Activated naive CD8-positive, alpha-beta T cell treated with anti-CD3 and anti-CD28 coated beads, Interleukin-2, amount 50 U/mL, for 24 hours (primary cell): ENCODE measurements around the gene SNCB.
"Not testable (repeated sequence)": the region's sequence is repeated elsewhere in the genome, so short reads cannot be mapped to it uniquely, and the experiment has no call there.

ENCODE experiments used
- ATAC-seq: fragments of 150-1000 bp; cut with Tn5 transposase; one replicate; pipeline ENCODE4 v1.10.0; 2021
- DNase-seq: peaks from one replicate; pipeline ENCODE4 v3.0.0; 2021
- H3K27ac Mint-ChIP-seq: one replicate; pipeline ENCODE4 v1.8.0; 2021; ENCODE audit warnings: mild to moderate bottlenecking, mixed read lengths
- H3K27me3 Mint-ChIP-seq: one replicate; pipeline ENCODE4 v1.8.0; 2021; ENCODE audit warnings: mixed read lengths
- H3K36me3 Mint-ChIP-seq: one replicate; pipeline ENCODE4 v1.8.0; 2021; ENCODE audit warnings: low read depth, mixed read lengths
- H3K4me1 Mint-ChIP-seq: one replicate; pipeline ENCODE4 v1.8.0; 2021; ENCODE audit warnings: mixed read lengths
- H3K4me3 Mint-ChIP-seq: one replicate; pipeline ENCODE4 v1.8.0; 2021; ENCODE audit warnings: mild to moderate bottlenecking, moderate library complexity, mixed read lengths
- H3K9me3 Mint-ChIP-seq: one replicate; pipeline ENCODE4 v1.8.0; 2021; ENCODE audit warnings: mixed read lengths

The SNCB gene

GRCh38 chr5:176595386-176595943 lies 34.9 kb downstream of the SNCB start:
- H3K9me3 Mint-ChIP-seq: no peaks in the 10 kb centered on the region
- H3K4me3 Mint-ChIP-seq: no peak overlapping the region
- peaks cover 8% of the 10 kb centered on the region for H3K4me1 Mint-ChIP-seq
- H3K36me3 Mint-ChIP-seq: peaks cover 2% of the 10 kb centered on the region
- DNase-seq (no peak), ATAC-seq (no peak)
- H3K27me3 Mint-ChIP-seq: peaks cover 11% of the 10 kb centered on the region
- no peak overlapping the region for H3K27ac Mint-ChIP-seq

GRCh38 chr5:176594554-176594953 lies 35.8 kb downstream of the SNCB start:
- DNase-seq: no peak

DNA sequence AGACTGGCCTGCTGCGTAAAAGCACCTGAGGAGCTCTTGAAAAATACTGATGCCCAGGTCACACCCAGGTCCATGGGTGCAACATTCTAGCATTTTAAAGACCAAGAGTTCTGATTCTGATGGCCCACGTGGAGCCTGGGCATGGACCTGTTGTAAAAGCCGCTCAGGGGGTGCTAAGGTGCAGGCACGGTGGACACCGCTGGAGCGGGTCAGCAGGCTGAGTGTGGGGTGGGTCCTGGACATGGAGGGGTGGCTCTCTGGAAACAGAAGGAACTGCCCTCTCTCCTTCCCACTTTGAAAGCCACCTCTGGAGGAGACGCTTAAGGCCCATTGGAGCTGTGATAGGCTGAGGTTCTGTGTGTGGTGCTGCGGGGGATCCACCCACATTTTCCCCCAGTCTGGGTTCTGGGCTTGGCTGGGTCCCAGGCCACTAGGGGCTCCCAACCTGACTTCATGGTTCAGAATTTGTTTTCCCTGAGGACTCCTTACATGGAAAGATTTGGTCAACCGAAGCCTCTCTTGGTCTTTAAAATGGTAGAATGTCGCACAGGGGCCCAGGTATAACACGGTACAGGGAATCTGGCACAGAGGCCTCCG lies 37.0 kb downstream of the SNCB start:
- ATAC-seq: no peak
- Mint-ChIP-seq H3K4me1 (peaks cover 6% of the 10 kb centered on the region), H3K9me3 (no peaks in the 10 kb centered on the region)

More at GRCh38 chr5:176594554-176594953, 35.8 kb downstream of the SNCB start:
- Mint-ChIP-seq H3K9me3 (no peaks in the 10 kb centered on the region), H3K4me1 (peaks cover 6% of the 10 kb centered on the region), H3K27me3 (peaks cover 11% of the 10 kb centered on the region), H3K4me3 (no peak overlapping the region), H3K36me3 (no peaks in the 10 kb centered on the region), H3K27ac (no peak overlapping the region)
- no peak for ATAC-seq

GRCh38 chr5:176592573-176592972 lies 37.8 kb downstream of the SNCB start:
- Mint-ChIP-seq H3K9me3 (no peaks in the 10 kb centered on the region), H3K27me3 (peaks cover 6% of the 10 kb centered on the region), H3K27ac (no peak overlapping the region), H3K4me1 (peaks cover 5% of the 10 kb centered on the region), H3K4me3 (no peak overlapping the region), H3K36me3 (no peaks in the 10 kb centered on the region)
- ATAC-seq: no peak
- no peak for DNase-seq

More for the DNA sequence above, 37.0 kb downstream of the SNCB start:
- no peaks in the 10 kb centered on the region for H3K36me3 Mint-ChIP-seq
- H3K27ac Mint-ChIP-seq: no peak overlapping the region
- DNase-seq: no peak
- H3K27me3 Mint-ChIP-seq: peaks cover 7% of the 10 kb centered on the region
- H3K4me3 Mint-ChIP-seq: no peak overlapping the region

- not testable (repeated sequence) for DNase-seq, ATAC-seq, H3K27ac Mint-ChIP-seq, H3K9me3 Mint-ChIP-seq, H3K36me3 Mint-ChIP-seq, H3K27me3 Mint-ChIP-seq, H3K4me1 Mint-ChIP-seq, H3K4me3 Mint-ChIP-seq
Measured at GRCh38 chr5:176591667-176592066, 38.7 kb downstream of the SNCB start.

DNA sequence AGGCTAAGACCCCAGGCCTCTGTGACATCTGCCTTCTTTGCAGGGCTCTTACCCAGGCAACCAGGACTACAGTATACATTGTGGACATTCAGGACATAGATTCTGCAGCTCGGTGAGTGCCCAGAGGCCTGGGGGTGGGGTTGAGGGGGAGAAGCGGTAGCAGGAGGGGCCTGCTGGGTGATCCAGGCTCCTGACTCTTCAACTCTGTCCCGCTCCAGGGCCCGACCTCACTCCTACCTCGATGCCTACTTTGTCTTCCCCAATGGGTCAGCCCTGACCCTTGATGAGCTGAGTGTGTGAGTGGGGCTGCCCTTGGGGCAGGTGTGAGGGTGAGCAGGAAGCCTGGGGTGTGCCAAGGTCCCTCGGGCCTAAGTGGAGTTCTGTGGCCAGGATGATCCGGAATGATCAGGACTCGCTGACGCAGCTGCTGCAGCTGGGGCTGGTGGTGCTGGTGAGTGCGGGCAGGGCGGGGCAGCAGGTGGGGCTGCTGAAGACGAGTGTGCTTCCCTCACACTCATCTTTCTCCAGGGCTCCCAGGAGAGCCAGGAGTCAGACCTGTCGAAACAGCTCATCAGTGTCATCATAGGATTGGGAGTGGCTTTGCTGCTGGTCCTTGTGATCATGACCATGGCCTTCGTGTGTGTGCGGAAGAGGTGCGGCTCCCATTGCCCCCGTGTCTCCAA lies 40.2 kb downstream of the SNCB start:
- no peak for ATAC-seq
- Mint-ChIP-seq H3K27ac (no peak overlapping the region), H3K9me3 (peaks cover 5% of the 10 kb centered on the region)

GRCh38 chr5:176589039-176589769 lies 41.1 kb downstream of the SNCB start:
- Mint-ChIP-seq H3K27me3 (no peaks in the 10 kb centered on the region), H3K27ac (no peak overlapping the region), H3K36me3 (no peaks in the 10 kb centered on the region), H3K4me1 (no peaks in the 10 kb centered on the region), H3K4me3 (no peak overlapping the region), H3K9me3 (peaks cover 6% of the 10 kb centered on the region)
- ATAC-seq (no peak), DNase-seq (no peak)

More for the DNA sequence above, 40.2 kb downstream of the SNCB start:
- Mint-ChIP-seq H3K36me3 (no peaks in the 10 kb centered on the region), H3K4me1 (no peaks in the 10 kb centered on the region), H3K4me3 (no peak overlapping the region), H3K27me3 (no peaks in the 10 kb centered on the region)
- no peak for DNase-seq

GRCh38 chr5:176588297-176588696 lies 42.0 kb downstream of the SNCB start:
- peaks cover 6% of the 10 kb centered on the region for H3K9me3 Mint-ChIP-seq
- no peaks in the 10 kb centered on the region for H3K4me1 Mint-ChIP-seq
- H3K4me3 Mint-ChIP-seq: no peak overlapping the region
- no peaks in the 10 kb centered on the region for H3K36me3 Mint-ChIP-seq
- DNase-seq (no peak), ATAC-seq (no peak)
- no peak overlapping the region for H3K27ac Mint-ChIP-seq
- no peaks in the 10 kb centered on the region for H3K27me3 Mint-ChIP-seq

GRCh38 chr5:176587398-176587797 lies 42.9 kb downstream of the SNCB start:
- Mint-ChIP-seq H3K4me3 (no peak overlapping the region), H3K36me3 (no peaks in the 10 kb centered on the region), H3K4me1 (no peaks in the 10 kb centered on the region), H3K27ac (no peak overlapping the region), H3K27me3 (no peaks in the 10 kb centered on the region), H3K9me3 (peaks cover 6% of the 10 kb centered on the region)
- ATAC-seq (no peak), DNase-seq (no peak)

DNA sequence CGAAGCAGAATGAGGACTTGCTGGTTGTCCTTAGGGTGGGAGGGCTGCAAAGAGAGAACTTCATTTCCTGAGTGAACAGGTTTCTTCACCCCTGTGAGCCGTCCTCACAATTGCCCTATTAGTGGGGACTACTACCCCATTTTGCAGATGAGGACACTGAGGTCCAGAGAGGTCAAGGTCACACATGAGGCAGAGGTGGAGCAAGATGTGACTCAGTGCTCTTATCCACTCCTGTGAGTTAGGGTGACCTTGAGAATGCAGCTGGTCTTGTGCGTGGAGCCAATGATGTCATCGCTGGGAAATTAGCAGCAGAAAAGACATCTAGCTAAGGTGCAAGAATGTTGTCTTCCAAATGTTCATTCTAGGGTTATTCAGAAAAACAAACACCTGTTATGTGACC lies 47.3 kb downstream of the SNCB start:
- no peak overlapping the region for H3K4me3 Mint-ChIP-seq
- H3K27me3 Mint-ChIP-seq: no peaks in the 10 kb centered on the region
- H3K4me1 Mint-ChIP-seq: no peaks in the 10 kb centered on the region
- H3K27ac Mint-ChIP-seq: no peak overlapping the region
- no peak for DNase-seq
- peaks cover 6% of the 10 kb centered on the region for H3K9me3 Mint-ChIP-seq
- no peaks in the 10 kb centered on the region for H3K36me3 Mint-ChIP-seq
- ATAC-seq: no peak

DNA sequence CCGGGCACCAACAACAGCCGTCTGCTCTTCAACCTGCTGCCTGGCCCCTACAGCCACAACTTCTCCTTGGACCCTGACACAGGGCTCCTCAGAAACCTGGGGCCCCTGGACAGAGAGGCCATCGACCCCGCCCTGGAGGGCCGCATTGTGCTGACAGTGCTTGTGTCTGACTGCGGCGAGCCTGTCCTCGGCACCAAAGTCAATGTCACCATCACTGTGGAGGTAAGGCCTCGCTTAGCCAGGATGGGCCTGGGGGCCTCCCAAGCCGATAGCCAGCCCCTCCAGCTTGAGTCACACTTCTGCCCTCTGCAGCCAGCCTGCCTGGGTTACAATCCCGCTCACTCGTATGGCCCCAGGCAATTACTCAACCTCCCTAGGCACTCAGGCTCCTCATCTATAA lies 49.0 kb downstream of the SNCB start:
- no peaks in the 10 kb centered on the region for H3K27me3 Mint-ChIP-seq
- ATAC-seq: no peak
- no peaks in the 10 kb centered on the region for H3K36me3 Mint-ChIP-seq
- no peak for DNase-seq
- H3K4me3 Mint-ChIP-seq: no peak overlapping the region
- H3K27ac Mint-ChIP-seq: no peak overlapping the region
- H3K4me1 Mint-ChIP-seq: no peaks in the 10 kb centered on the region
- peaks cover 6% of the 10 kb centered on the region for H3K9me3 Mint-ChIP-seq

GRCh38 chr5:176579323-176579722 lies 51.0 kb downstream of the SNCB start:
- DNase-seq: no peak
- no peak overlapping the region for H3K27ac Mint-ChIP-seq
- ATAC-seq: no peak
- H3K9me3 Mint-ChIP-seq: no peaks in the 10 kb centered on the region
- H3K4me3 Mint-ChIP-seq: no peak overlapping the region
- H3K27me3 Mint-ChIP-seq: no peaks in the 10 kb centered on the region
- no peaks in the 10 kb centered on the region for H3K4me1 Mint-ChIP-seq
- no peaks in the 10 kb centered on the region for H3K36me3 Mint-ChIP-seq

GRCh38 chr5:176578391-176578808 lies 51.9 kb downstream of the SNCB start:
- DNase-seq: peak; percentile 40
- H3K27ac Mint-ChIP-seq: no peak overlapping the region
- H3K36me3 Mint-ChIP-seq: no peaks in the 10 kb centered on the region
- H3K4me1 Mint-ChIP-seq: no peaks in the 10 kb centered on the region
- no peak overlapping the region for H3K4me3 Mint-ChIP-seq
- no peaks in the 10 kb centered on the region for H3K27me3 Mint-ChIP-seq
- H3K9me3 Mint-ChIP-seq: no peaks in the 10 kb centered on the region
- no peak for ATAC-seq

GRCh38 chr5:176577312-176578176 lies 52.8 kb downstream of the SNCB start:
- H3K9me3 Mint-ChIP-seq: no peaks in the 10 kb centered on the region
- ATAC-seq: no peak
- H3K27me3 Mint-ChIP-seq: no peaks in the 10 kb centered on the region
- H3K36me3 Mint-ChIP-seq: no peaks in the 10 kb centered on the region
- H3K4me3 Mint-ChIP-seq: no peak overlapping the region
- no peak overlapping the region for H3K27ac Mint-ChIP-seq
- no peaks in the 10 kb centered on the region for H3K4me1 Mint-ChIP-seq
- DNase-seq: no peak
